Suppressor macrophage (primary cell): ENCODE results near the gene GNG7.
"Not testable (repeated sequence)": the region's sequence is repeated elsewhere in the genome, so short reads cannot be mapped to it uniquely, and the experiment has no call there.

Experiments used
- DNase-seq, 4 experiments: peaks; one replicate each; pipeline ENCODE4 v3.0.0-alpha.2; 2020 to 2022

The GNG7 gene

DNA sequence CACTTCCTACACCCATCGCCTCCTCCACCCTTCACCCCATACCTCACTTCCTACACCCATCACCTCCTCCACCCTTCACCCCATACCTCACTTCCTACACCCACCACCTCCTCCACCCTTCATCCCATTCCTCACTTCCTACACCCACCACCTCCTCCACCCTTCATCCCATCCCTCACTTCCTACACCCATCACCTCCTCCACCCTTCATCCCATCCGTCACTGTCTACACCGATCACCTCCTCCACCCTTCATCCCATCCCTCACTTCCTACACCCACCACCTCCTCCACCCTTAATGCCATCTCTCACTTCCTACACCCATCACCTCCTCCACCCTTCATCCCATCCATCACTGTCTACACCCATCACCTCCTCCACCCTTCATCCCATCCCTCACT is 10.7 kb upstream of the GNG7 start:
- DNase-seq, result not testable (repeated sequence)

- DNase-seq, result no peak
These were observed 9.3 kb upstream of the GNG7 start for GRCh38 chr19:2711875-2712205.

DNA sequence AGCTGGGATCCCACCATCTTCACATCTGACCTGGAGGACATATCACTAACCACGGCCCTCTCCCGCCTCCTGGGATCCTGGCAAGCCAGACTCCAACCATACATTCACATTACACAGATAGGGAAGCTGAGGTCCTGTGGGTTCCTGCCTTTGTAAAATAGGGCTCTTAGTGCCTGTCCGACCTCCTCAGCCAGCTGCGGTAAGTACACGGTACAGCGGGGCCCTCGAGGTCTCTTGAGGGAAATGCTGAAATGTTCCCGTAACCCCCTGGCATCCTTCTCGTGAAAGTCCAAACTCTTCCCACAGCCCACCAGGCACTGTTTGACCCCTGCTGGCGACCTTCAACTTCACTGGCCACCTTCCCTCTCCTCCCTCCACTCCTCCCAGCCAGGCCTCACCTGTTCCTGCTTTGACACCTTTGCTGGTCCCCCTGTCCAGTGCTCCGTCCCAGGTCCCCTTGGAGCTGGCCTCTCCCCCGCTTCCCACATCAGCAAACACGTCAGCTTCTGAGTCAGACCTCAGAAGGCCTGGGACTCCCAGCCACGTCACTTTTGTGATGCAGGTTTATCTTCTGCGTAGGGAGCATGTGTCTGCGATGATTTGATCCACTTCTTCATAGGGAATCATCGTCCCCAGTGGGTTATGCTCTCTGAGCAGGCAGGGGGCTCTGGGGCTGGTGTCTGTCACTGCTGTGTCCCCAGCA is 8.8 kb upstream of the GNG7 start:
- DNase-seq, result peak in 3 of 4 experiments; percentile 50 to 68 (median 63)

DNA sequence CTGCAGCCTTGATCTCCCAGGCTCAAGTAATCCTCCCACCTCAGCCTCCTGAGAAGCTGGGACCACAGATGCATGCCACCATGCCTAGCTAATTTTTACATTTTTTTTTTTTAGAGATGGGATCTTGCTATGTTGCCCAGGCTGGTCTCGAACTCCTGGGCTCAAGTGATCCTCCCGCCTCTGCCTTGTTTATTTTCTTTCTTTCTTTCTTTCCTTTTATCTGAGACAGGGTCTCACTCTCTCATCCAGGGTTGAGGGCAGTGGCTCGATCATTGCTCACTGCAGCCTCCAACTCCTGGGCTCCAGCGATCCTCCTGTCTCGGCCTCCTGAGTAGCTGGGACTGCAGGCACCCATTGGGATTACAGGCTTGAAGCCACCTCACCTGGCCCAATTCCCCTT is 3.8 kb upstream of the GNG7 start:
- no peak for DNase-seq

DNA sequence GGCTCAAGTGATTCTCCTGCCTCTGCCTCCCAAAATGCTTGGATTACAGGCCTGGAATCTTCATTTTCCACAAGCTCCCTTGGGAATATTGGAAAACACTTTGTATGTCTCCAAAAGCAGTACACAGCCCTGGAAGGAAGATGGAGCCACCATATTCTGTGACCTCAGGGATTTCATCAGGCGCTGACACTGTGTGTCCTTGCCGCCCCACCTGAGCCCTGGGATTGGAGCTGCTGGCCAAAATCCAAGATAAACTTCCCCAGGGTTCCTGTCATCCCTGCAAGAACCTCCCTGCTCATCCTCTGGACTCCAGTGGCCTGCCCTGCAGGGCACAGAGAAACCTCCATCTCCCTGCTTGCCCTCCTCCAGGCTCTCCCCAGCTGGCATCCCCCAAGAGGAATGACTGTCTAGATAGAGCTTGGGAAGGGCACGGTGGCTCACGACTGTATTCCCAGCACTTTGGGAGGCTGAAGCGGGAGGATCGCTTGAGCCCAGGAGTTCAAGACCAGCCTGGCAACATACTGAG is 1.3 kb upstream of the GNG7 start:
- DNase-seq, result no peak

- DNase-seq, result no peak
These were observed 563 bp upstream of the GNG7 start for GRCh38 chr19:2703077-2703437.

DNA sequence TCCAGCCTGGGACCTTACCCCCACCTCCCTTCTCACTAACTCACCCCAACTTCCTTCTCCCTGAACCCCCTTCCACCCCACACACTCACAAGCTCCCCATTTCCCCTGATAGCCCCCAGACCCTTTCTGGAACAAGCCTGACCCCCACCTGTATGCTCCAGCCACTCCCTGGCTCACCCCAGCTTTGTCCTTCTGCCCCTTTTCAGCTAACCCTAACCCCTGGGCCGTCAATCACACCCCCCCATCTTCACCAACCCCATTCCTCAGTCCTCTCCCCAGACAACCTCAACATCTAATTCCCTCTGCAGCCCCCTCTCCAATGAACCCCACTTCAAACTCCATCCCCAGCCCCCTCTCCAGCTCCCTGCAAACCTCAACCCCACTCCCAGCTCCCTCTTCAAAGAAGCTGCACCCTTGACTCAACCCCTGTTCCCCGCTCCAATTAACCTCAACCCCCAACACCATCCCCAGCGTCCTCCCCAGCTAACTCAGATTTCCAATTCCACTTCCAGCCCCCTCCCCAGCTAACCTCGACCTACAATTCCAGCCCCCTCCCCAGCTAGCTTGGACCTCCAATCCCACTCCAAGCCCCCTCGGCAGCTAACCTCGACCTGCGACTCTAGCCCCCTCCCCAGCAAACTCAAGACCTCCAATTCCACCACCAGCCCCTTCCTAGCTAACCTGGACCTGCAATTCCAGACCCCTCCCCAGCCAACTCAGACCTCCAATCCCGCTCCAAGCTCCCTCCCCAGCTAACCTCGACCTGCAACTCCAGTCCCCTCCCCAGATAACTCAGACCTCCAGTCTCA is 929 bp downstream of the GNG7 start:
- no peak for DNase-seq

DNA sequence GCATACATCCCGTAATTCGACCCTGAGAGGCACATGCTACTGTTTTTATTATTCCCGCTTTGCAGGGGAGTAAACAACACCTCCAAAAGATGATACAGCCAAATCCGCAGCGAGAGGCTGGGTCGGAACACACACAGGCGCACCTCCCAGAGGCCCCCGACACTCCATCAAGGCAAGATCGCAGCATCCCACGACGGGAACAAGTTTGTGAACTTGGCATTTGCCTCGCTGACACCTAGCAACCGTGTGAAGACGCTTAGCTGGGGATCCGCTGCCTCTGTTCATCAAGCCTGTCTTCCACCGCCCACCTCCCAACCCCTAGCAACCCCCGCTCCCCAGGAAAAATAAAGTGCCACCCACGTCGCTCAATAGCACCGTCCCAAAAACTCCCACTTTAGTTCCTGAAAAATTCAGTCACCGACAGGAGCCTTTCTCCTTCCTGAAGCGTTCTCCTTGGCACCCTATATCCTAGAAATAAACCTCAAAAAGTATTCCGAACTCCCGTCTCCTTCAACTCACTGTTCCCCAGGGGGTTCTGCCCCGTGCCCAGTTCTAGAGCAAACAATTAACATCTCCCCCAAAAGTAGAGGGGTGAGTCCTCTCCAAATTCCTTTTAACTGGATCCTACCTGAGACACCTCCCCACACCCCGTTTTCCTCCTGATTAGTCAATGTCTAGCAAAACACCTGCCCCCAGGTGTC is 1.7 kb downstream of the GNG7 start:
- peak in 2 of 4 experiments; percentile 28 to 36 for DNase-seq

DNA sequence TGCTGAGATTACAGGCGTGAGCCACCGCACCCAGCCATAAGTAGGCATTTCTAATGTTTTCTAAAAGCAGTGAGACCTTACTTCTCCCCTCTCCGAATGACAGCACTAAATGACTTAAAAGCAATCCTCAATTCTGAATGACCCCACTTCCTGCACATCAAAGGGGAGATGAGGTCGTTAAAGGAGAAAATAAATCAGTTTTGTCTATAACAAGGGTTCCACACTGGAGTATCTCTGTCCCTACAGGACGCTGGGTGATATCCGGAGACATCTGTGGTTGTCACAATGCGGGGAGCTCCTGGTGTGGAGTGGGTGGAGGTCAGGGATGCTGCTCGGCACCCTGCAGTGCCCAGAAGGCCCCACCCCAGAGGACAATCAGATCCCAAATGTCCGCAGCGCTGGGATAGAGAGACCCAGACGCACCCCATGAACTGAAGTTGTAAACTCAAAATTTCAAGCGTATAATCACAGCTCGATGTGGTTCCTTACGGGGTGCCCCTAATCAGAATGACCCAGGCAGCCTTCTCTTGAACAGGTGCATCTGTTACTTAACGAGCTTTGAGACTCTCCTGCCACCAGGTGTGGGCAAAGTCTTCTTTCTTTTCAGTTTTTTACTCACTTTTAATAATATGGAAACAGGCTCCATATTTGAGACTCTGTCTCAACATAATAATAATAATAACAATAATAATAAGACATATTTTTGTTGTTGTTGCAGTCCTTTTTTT is 2.9 kb downstream of the GNG7 start:
- no peak for DNase-seq

DNA sequence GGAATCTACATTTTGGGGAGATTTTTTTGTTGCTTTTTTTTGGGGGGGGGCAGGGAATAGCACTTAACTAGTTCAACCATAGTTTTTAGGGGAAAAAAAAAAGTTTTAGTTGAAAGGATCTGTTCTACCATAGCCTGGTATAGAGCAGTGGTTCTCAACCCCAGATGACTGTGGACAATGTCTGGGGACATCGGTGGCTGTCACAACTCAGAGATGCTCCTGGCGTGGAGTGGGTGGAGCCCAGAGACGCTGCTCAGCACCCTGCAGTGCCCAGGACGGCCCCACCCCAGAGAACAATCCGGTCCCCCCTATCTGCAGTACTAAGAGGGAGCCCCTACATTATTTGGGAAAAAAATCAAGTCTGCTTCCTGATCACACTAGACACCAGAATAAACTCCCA is 8.3 kb downstream of the GNG7 start:
- DNase-seq, result no peak

- DNase-seq, result no peak
These were observed 8.9 kb downstream of the GNG7 start for GRCh38 chr19:2693492-2694160.

GRCh38 chr19:2691951-2692350 is 10.5 kb downstream of the GNG7 start:
- no peak for DNase-seq

DNA sequence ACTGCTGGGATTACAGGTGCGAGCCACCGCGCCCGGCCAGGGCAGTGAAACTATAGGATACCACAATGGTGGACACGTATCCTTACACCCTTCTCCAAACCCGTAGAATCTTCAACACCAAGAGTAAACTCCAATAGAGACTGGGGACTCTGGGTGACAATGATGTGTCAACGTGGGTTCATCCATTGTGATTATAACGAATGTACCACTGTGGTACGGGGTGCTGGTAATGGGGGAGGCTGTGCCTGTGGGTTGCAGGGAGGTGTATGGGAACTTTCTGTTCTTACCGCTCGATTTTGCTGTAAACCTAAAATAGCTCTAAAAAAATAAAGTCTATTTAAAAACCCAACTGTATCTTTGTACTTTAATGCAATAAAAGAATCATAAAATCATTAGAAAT is 11.6 kb downstream of the GNG7 start:
- no peak for DNase-seq

GRCh38 chr19:2686360-2686759 is 16.1 kb downstream of the GNG7 start:
- no peak for DNase-seq

DNA sequence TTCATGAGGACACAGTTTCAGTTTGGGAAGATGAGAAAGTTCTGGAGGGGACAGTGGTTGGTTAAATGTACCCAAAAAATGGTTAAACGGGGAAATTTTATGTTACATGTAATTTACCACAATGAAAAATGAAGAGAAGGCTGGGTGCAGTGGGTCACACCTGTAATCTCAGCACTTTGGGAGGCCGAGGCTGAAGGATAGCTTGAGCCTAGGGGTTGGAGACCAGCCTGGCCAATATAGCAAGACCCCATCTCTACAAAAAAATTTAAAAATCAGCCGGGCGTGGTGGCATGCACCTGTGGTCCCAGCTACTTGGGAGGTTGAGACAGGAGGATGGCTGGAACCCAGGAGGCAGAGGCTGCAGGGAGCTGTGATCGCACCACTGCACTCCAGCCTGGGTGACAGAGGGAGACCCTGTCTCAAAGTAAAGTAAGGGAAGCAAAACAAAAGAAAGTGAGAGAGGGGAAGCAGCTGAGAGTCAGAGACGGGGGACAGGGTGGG is 17.2 kb downstream of the GNG7 start:
- no peak for DNase-seq

DNA sequence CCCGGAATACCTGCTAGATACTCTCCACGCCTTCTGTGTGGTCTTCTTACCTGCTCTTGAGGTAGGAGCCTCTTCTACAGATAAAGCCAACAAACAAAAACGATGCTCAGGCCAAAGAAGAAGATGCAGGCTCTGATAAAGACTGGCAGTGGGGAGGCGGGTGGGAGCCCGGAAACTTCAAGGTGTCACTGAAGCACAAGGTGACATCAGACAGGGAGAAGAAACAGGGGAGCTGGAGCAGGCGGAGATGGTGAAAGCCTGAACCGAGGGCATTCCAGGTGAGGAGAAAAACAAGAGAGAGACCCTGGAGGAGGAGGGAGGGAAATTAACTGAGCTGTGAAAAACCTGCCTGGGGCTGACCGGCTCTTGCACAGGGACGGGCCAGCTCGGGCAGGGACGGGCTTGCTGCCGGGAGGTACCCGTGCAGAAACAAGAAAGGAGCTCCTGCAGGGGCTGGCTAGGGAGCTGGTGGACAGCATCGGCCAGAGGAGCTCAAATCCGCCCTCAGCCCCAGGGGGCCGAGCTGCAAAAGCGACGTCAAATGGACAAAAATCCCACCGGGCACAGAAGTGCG is 19.0 kb downstream of the GNG7 start:
- DNase-seq, result no peak

- no peak for DNase-seq
These were observed 21.7 kb downstream of the GNG7 start for GRCh38 chr19:2680808-2681207.

DNA sequence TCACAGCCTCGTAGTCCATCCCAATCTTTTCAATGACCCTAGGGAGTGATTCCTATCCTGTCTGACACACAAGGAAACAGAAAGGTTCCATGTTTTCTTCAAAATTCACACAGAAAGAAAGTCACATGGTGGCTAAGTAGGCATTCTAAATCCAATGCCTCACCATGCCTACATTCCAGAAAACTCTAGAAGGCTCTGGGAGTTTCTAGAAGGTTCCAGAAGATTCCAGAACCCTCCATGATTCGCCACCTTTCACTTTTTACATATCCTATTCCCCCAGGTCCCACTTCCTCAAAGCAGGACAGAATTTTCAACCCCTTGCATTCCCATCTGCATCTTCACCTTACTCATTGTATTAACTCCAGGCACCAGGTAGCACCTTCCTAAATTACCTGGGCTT is 23.1 kb downstream of the GNG7 start:
- DNase-seq, result no peak

DNA sequence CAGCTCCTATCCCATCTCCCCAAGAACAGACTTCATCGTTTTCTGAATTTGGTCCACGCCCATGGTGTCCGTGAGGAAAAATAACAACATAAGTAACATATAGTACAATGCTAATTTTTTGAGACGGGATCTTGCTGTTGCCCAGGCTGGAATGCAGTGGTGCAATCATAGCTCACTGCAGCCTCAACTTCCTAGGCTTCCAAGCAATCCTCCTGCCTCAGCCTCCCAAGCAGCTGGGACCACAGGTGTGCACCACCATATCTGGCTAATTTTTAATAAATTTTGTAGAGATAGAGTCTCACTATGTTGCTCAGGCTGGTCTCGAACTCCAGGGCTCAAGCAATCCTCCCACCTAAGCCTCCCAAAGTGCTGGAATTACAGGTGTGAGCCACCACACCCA is 23.5 kb downstream of the GNG7 start:
- DNase-seq, result not testable (repeated sequence)

- DNase-seq, result peak; percentile 70 to 86 (median 82)
These were observed 24.3 kb downstream of the GNG7 start for GRCh38 chr19:2678044-2678671.

DNA sequence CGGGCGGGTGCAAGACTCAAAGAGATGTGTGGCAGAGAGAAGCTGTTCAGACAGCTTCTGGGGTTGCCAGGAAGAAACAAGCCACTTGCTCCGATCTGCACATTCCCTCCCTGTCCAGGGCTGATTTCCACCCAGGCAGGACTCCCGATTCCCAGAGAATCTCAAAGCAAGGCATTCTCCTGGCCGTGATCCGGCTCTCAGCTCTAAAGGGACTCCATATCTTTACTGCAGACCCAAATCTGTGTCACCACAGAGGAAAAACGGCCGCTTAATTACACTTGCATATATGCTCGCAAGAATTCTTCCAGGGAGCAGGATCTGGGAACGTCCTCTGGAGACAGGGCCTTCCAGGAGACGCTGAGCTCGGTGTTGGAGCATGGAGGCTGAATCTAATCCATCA is 25.7 kb downstream of the GNG7 start:
- no peak for DNase-seq
